Activated CD4-positive, alpha-beta T cell treated with anti-CD3 and anti-CD28 coated beads, Interleukin-2, amount 50 U/mL, for 48 hours (primary cell): ENCODE data around the gene SMOC2.

Source experiments
- DNase-seq, 2 experiments: peaks; one replicate each; pipeline ENCODE4 v3.0.0-alpha.2; 2020

Gene SMOC2

GRCh38 chr6:168634541-168635328 is 193.8 kb downstream of the SMOC2 start:
- DNase-seq: no peak

- DNase-seq: no peak
Observed at GRCh38 chr6:168636147-168637004, 195.4 kb downstream of the SMOC2 start.

- DNase-seq: no peak
Observed at GRCh38 chr6:168637834-168638233, 196.8 kb downstream of the SMOC2 start.

- no peak for DNase-seq
Observed at GRCh38 chr6:168638468-168639271, 197.7 kb downstream of the SMOC2 start.

- no peak for DNase-seq
Observed at GRCh38 chr6:168640181-168640580, 199.2 kb downstream of the SMOC2 start.

- no peak for DNase-seq
Observed at GRCh38 chr6:168640768-168641167, 199.8 kb downstream of the SMOC2 start.

- no peak for DNase-seq
Observed at GRCh38 chr6:168641446-168641845, 200.5 kb downstream of the SMOC2 start.

- no peak for DNase-seq
Observed at GRCh38 chr6:168643401-168643800, 202.4 kb downstream of the SMOC2 start.

- no peak for DNase-seq
Observed at GRCh38 chr6:168645326-168645725, 204.3 kb downstream of the SMOC2 start.

- DNase-seq: no peak
Observed at GRCh38 chr6:168647271-168647670, 206.3 kb downstream of the SMOC2 start.

GRCh38 chr6:168648240-168649125 is 207.5 kb downstream of the SMOC2 start:
- no peak for DNase-seq

- DNase-seq: no peak
Observed at GRCh38 chr6:168649209-168649608, 208.2 kb downstream of the SMOC2 start.

- DNase-seq: no peak
Observed at GRCh38 chr6:168650671-168651111, 209.7 kb downstream of the SMOC2 start.

GRCh38 chr6:168655462-168656152 is 214.6 kb downstream of the SMOC2 start:
- no peak for DNase-seq

- no peak for DNase-seq
Observed at GRCh38 chr6:168658059-168658458, 217.1 kb downstream of the SMOC2 start.

GRCh38 chr6:168660400-168660945 is 219.5 kb downstream of the SMOC2 start:
- DNase-seq: no peak

- no peak for DNase-seq
Observed at GRCh38 chr6:168662301-168662936, 221.4 kb downstream of the SMOC2 start.

GRCh38 chr6:168663041-168663440 is 222.1 kb downstream of the SMOC2 start:
- no peak for DNase-seq

GRCh38 chr6:168664956-168665355 is 224.0 kb downstream of the SMOC2 start:
- no peak for DNase-seq

GRCh38 chr6:168666170-168666569 is 225.2 kb downstream of the SMOC2 start:
- DNase-seq: no peak
